ENCODE results near the gene BEST4. TPM values are rescaled to one million over a fixed set of nuclear protein-coding genes. Genes with fewer than 3 reads are reported as not detected.
"Not testable (repeated sequence)": the region's sequence is repeated elsewhere in the genome, so short reads cannot be mapped to it uniquely, and the experiment has no call there.

The BEST4 gene
- total and polyA plus RNA-seq, 2 of the 4 experiments (the other 2 are of a cell fraction) = 0.07 TPM; not detected in 1

DNA sequence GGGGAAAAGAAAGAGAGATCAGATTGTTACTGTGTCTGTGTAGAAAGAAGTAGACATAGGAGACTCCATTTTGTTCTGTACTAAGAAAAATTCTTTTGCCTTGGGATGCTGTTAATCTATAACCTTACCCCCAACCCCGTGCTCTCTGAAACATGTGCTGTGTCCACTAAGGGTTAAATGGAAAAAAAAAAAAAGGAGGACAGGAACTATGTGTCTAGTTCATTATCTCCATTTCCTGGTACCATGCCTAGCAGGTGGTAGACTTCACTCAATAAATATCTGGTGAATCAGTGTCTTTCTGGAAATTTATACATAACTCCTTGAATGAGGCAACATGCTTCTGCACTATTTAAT, 49.0 kb downstream of the BEST4 start:
- Histone ChIP-seq H4K5ac (ENCODE audit: low read depth, low read length) (peak overlapping the region; percentile 95), H2AFZ (replicated peaks; ENCODE audit: low read length, poor library complexity) (peak overlapping the region; percentile 95), H3K56ac (ENCODE audit: extremely low read depth, insufficient read depth, low read length) (peak overlapping the region; percentile 87; the same call in 1 of the 2 replicates), H3K79me1 (ENCODE audit: low read depth in 1 of 2, low read length in 2 of 2) (peaks cover 19 to 37% of the 10 kb centered on the region in 2 experiments), H3K4ac (ENCODE audit: low read depth, low read length) (peak overlapping the region; percentile 94; the same call in 1 of the 2 replicates), H3K4me3 (ENCODE audit: insufficient read depth, low read depth, low read length) (peak overlapping the region; percentile 77), H3K23ac (ENCODE audit: low read depth, low read length) (peak overlapping the region; percentile 24), H4K91ac (ENCODE audit: insufficient read depth, low read depth, low read length) (peak overlapping the region; percentile 84; the same call in 1 of the 2 replicates), H3K4me2 (ENCODE audit: low read depth, low read length) (peak overlapping the region; percentile 85), H2BK120ac (ENCODE audit: low read depth, low read length) (peak overlapping the region; percentile 62; the same call in 1 of the 2 replicates), H4K8ac (ENCODE audit: low read depth in 2 of 2, low read length in 2 of 2) (peak overlapping the region; percentile 68 to 97), H2BK5ac (ENCODE audit: low read depth, low read length, poor library complexity, severe bottlenecking) (peak overlapping the region; percentile 82), H3K14ac (replicated peaks; ENCODE audit: low read depth, low read length) (peak overlapping the region; percentile 99; the same call in 1 of the 2 replicates), H3K27ac (ENCODE audit: insufficient read depth, low read length) (peak overlapping the region; percentile 63; the same call in 1 of the 2 replicates), H3K9ac (ENCODE audit: low read depth, low read length) (peak overlapping the region; percentile 82), H2AK9ac (replicated peaks; ENCODE audit: low read depth, low read length, poor library complexity) (peak overlapping the region; percentile 76)
- H2AK5ac ChIP-seq (ENCODE audit: low read depth, low read length); CTCF ChIA-PET; ATAC-seq (ENCODE audit: low read depth); H3K18ac ChIP-seq (ENCODE audit: low read depth, low read length); H2BK20ac ChIP-seq (ENCODE audit: low read depth, low read length); H3K9me1 ChIP-seq (ENCODE audit: insufficient read depth, low read length); POLR2A ChIA-PET (ENCODE audit: unreplicated experiment); H3K9me3 ChIP-seq (ENCODE audit: control insufficient read depth, insufficient read depth, low read length); BruUV-seq (replicated peaks); H3K27me3 ChIP-seq (ENCODE audit: control insufficient read depth, insufficient read depth, low read length); DNase-seq; in situ Hi-C loops (cut with MboI; ENCODE audit: low sequenced_read_pairs); H3K4me1 ChIP-seq (ENCODE audit: control insufficient read depth, insufficient read depth, low read length); dilution Hi-C loops (cut with HindIII; ENCODE audit: low sequenced_read_pairs, unreplicated experiment); H4K20me1 ChIP-seq (ENCODE audit: insufficient read depth, low read length); H2BK15ac ChIP-seq (ENCODE audit: low read depth, low read length); H3K36me3 ChIP-seq (ENCODE audit: control insufficient read depth, insufficient read depth, low read length): not testable (repeated sequence)
- intact Hi-C loops (cut with micrococcal nuclease) = loop anchor here (2.0 kb wide), 1 partner anchor 36 kb away; the partner anchor contains the start of gene RPS8
- no CpG with 5 or more reads among the region's 1 CpG for WGBS, 2 experiments (ENCODE audit: extremely low coverage in 2 of 2, insufficient read length in 1 of 2)
